ENCODE results near the gene RD3L.
A peak's percentile ranks its signal among the peaks of the same experiment; 100 is the strongest.
"Not testable (repeated sequence)": the region's sequence is repeated elsewhere in the genome, so short reads cannot be mapped to it uniquely, and the experiment has no call there.

The RD3L gene

DNA sequence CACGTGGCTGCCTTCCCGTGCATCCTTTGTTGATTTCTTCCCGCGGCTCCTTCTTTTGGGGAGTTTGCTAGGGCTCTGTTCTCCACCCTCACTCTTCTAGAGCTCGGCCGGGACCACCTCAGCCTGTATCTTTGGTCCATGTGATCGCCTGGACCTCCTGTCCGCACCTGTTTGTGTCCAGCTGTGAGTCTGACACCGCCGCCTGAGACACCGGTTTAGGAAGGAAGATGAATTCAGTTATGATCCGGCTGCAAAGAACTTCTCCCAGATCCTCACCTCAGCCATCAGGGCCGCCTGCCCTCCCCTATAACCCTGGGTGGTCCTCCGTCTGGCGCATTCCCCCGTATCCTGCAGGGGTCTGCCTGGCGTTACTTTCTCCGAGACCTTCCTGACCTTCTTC is 14.8 kb downstream of the RD3L start:
- DNase-seq: no peak

GRCh38 chr14:103925316-103925715 is 17.0 kb downstream of the RD3L start:
- no peak for DNase-seq

DNA sequence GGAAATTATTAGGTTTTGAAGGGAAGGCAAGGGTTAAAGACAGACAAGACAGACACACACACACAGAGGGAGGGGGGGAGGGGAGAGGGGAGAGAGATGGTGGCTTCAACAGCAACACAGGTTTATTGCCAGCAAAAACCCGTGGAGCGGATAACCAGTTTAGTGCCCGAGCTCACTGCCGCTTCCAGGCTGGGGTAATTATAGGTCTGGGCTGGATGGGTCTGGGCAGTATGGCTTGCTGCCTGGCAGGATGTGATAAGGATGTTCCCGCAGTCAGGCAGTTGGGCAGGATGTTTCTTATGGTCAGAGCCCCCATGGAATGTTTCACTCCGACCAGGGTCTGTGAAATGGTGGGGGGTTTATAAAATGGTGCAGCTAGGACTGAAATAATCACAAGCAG is 18.5 kb downstream of the RD3L start:
- DNase-seq: no peak

GRCh38 chr14:103921855-103922200 is 20.5 kb downstream of the RD3L start:
- DNase-seq: not testable (repeated sequence)

DNA sequence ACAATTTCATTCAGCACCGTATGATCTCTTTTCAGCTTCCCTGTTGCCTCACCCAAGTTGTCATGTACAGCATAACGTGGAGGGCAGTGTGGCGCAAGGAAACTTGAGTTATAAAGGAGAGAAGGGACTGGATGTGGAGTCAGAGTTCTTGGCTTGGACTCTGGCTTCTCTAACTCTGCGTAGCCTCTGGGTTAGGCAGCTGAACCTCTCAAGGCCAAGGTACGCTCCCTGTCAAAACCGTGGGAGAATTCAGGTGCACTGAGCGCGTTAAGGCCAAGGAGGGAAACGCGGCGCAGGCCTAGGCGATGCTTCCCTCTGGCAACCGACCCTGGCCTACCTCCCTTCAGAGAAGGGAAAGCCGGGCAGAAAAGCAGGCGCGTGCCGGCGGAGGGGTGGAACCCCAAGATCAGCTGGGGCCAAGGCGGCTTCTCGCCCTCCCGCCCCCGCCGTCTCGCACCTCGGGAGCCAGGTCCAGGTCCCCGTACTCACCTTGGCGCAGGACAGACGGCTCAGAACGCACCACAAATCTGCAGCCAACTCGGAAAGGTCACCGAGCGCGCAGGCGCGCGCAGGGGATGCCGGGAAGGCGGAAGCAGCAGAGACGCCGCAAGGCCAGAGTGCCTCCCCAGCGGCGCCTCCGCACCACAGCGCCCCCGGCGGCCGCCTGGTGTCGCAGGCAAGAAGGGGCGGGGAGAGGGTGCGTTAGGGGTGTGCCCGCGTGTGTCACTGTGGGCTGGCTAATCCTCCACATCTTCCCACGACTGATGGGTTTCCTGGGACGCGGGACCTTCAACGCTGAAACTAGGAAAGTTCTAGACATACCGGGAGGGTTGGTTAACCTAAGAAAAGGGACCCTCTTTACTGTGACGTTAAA is 21.1 kb downstream of the RD3L start:
- DNase-seq: peak; percentile 90

DNA sequence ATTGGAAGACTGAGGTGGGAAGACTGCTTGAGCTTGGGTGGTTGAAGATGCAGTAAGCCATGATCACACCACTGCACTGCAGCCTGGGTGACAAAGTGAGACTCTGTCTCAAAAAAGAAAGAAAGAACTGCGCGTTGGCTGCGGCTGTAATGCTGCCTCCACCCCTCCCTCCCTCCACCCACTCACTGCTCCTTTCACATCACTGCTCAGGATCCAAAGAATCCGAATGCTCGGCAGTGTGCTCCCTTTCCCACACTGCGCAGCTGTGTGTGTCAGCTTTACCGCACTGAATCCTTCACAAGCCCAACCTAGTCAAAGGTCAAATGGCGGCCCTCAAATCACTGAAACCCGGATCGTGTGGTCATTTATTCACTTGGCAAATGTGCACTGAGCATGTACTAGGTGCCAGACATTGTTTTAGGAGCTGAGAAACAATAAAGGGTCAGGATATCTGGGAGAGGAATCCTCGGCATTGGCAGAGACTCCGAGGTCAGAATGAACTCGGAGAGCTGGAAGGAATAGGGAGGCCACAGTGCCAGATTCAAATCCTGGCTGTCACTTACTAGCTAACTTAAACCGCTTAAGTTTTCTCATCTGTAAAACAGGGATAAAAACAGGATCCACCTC is 25.6 kb downstream of the RD3L start:
- no peak for DNase-seq

GRCh38 chr14:103915616-103916015 is 26.7 kb downstream of the RD3L start:
- no peak for DNase-seq

- DNase-seq: no peak
Measured at GRCh38 chr14:103910984-103911383, 31.3 kb downstream of the RD3L start.

DNA sequence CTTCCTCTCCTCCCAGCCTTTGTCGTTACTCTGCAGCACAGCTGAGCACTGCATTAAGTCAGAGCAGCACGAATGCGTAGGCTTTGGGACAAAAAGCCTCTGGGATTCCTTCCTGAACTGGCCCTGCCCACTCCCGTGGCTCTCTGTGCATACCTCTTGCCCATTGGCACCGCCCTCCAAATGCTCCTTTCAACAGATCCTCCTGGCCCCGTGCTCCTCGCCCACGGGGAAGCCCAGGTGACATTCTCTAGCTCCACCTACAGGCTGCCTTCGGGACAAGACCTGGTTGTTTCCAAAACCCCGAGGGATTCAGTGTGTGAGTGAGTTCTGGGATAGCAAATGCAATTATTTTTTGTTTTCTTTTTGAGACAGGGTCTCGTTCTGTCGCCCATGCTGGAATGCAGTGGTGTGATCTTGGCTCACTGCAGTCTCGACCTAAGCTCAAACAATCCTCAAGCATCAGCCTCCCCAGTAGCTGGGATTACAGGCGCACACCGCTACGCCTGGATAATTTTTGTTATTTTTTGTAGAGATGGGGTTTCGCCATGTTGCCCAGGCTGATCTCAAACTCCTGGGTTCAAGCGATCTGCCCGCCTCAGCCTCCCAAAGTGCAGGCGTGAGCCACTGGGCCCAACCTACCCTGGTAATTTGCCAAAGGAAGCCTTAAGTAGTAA is 31.9 kb downstream of the RD3L start:
- peak; percentile 58 for DNase-seq

- DNase-seq: no peak
Measured at GRCh38 chr14:103909531-103910261, 32.6 kb downstream of the RD3L start.

DNA sequence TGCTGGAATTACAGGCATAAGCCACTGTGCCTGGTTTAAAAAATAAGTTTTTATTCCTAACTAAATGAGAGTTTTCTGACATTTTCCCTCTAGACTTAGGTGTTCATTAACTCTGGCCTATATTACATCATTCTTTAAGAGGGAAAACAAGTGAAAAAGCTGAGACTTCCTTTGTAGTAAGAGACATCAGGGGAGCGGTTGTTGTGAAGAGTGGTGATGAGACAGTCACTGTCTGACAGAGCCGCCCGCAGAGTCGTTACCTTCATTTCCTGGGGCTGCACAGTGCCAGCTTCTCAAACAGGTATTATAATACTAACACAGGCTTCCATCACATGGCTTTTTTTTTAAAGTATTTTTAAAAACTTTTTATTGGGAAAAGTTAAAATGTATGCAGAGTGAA is 33.7 kb downstream of the RD3L start:
- no peak for DNase-seq

- DNase-seq: no peak
Measured at GRCh38 chr14:103905842-103906456, 36.4 kb downstream of the RD3L start.

DNA sequence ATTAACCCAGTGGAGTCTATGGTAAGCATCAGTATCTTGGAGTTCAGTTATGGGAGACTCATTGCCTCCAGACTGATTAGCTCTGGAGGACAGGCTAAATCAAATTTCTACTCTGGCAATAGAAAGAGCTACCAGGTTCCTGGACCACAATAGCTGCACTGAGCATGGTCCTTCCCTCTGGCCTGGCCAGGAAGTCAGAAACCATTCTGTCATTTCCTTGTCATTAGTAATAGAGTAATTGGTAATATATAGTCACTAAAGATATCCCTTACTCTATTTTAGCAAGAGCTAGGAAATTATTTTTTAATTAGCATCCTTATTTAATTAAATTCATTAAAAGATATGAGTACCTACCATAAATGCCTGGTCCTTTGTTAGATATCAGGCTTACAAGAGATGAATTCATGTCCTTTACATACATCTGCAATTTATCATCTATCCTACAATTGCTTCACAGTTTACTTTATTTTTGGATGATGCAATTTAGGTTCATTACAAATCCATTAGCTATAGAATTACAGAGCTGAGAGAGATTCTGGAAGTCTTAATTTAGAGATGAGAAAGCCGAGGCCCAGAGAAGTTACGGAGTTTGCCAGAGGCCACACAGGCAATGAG is 37.7 kb downstream of the RD3L start:
- no peak for DNase-seq

DNA sequence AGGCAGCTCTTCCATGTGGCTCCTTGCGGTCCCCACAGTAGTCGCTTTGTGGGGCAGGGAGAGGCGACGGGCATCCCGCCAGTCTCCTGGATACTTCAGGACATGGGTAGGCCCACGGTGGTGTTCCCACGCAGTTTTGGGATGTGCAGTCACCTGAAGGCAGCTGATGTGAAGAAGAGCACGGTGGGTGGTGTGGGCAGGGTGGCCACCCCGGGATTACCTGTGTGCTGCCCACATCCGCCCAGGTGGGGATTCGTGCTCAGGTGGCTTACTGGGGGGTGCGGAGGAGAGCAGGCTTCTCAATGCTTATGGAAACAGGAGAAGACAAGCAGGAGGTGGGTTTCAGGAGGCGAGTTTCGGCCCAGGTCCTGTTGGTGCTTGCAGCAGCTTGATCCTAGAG is 42.5 kb downstream of the RD3L start:
- DNase-seq: no peak

GRCh38 chr14:103899316-103899715 is 43.0 kb downstream of the RD3L start:
- no peak for DNase-seq

DNA sequence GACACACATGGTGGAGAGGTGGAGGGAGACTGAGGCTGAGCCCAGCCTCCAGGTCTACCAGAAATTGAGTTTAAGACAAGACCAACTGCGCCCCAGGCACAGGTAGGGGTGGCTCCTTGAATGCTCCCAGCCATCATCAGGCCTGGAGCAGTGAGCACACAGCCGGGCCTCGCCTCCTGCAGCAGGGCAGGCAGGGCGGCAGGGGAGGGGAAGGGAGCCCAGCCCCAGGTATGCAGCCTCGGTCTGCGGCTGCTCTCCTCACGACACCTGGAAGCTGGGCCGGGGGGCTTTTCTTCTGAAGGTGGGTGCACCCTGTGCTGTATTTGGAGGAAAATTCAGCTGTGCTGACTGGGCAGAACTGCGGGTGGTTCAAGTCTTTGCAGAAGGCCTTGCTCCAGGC is 43.6 kb downstream of the RD3L start:
- DNase-seq: no peak

DNA sequence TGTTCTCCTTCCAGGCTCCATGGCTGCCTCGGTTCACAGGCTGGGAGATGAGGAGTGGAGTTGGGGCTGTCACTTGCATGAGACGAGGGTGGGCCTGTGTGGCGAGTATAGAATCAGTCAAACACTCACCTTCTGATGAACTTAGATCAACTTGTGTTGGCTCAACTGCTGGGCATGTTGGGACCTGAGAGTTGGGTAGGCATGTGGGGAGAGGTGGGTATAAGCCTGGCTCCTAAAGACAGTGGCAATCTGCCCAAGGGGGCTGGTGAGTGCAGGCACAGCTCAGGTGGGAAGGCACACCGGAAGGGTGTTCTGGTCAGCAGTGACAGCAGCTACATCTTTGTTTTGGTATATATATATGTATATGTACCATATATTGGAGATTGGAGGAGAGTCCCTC is 44.1 kb downstream of the RD3L start:
- no peak for DNase-seq

- no peak for DNase-seq
Measured at GRCh38 chr14:103897075-103897947, 45.0 kb downstream of the RD3L start.

DNA sequence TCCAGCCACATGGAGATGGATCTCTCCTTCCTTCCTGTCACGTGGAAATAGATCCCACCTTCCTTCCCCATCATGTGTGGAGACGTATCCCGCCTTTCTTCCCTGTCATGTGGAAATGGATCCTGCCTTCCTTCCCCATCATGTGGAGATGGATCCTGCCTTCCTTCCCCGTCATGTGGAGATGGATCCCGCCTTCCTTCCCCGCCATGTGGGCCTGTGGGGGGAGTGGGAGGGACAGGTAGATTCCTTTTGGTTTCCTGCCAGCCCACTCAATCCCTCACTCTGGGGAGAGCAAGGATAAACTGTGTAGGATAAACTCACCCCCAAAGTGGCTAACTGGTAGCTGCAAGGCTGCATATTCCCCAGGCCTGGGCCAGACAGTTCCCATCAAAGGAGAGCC is 45.8 kb downstream of the RD3L start:
- no peak for DNase-seq

DNA sequence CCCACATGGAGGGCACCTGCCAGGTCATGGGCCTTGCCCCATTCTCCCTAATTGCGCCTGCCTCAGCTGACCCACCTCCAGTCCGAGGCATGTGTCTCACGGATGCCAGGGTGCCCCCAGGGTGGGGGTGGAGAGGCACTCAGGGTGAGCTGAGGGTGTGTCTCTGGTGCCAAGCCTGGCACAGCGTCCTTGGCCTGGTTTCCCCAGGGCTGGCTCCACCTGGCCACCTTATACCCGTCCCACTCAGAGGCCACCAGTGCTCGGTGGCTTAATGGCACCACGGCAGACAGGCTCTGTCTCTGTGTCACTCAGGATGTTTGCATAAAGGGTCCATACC is 47.6 kb downstream of the RD3L start:
- no peak for DNase-seq

DNA sequence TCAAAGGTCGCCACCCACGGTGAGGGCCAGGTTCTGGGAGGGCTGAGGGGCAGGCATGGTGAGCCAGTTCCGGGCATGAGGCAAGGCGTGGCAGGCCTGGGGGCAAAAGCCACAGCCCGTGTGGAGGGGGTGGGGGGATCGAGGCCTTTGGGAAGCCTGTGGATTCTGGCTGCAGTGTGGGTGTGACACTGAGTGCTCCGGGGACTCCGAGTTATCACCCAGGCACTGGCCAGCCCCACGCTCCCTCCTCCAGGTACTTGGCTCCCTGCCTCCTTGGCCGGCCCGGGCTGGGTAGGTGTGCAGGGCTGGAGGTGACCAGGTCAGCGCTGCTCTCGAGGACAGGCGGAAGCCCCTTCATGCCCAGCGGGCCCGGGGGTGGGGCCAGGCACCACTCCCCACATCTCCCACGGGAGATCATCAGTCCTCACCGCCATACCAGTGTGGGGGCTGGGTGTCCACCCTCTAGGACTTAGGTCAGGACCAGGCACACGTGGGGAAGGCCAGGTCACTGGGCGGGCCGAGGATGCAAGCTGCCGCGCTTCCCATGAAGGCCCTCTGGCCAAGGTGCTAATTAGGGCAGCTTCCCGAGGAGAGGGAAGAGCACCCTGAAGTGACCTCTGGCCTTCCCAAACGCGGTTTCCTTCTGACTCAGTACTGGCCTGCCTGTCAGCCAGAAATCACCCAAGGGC is 48.2 kb downstream of the RD3L start:
- no peak for DNase-seq

Measured in fibroblast of skin of back (primary cell).